ENCODE results near the gene GFRA4.

The GFRA4 gene

GRCh38 chr20:3693376-3693775, 30.2 kb upstream of the GFRA4 start:
- DNase-seq = no peak

- DNase-seq = no peak
These were observed 29.6 kb upstream of the GFRA4 start for GRCh38 chr20:3692706-3693294.

DNA sequence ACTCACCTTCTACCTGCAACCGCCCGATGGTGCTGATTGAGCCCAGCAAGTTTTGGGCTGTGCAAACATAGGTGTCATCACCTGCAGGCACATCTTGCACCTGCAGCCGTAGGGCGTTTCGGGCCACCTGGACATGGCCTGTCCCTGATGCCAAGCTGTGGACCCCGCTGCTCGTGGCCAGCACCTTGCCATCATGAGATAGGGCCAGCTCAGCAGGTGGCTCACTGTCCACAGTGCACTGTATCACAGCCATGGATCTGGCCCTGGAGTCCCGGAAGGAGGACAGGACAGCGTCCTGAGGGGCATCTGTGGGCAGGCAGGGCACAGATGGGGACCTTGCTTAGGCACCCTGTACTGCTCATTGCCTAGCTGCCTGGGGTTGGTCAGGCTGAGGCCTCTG, 28.7 kb upstream of the GFRA4 start:
- DNase-seq = no peak

DNA sequence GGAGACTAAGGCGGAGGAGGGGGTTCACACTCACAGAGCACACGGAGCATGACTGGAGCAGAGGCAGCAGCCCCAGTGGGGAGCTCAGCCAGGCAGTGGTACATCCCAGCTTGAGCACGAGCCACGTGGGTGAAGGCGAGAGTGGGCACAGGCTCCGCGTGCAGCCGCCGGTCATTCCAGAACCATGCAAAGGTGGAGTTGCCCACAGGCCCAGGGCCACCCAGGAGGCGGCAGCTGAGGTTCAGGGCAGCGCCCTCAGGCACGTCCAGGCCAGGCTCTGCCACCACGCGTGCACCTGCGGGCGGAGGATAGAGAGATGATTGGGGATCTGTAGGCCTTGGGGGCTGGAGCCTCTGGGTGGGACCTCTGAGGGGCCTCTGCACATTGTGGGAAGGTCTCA, 28.1 kb upstream of the GFRA4 start:
- DNase-seq = no peak

- DNase-seq = no peak
These were observed 27.2 kb upstream of the GFRA4 start for GRCh38 chr20:3690413-3690812.

- no peak for DNase-seq
These were observed 26.8 kb upstream of the GFRA4 start for GRCh38 chr20:3689978-3690377.

- DNase-seq = no peak
These were observed 24.5 kb upstream of the GFRA4 start for GRCh38 chr20:3687655-3688054.

- DNase-seq = no peak
These were observed 23.7 kb upstream of the GFRA4 start for GRCh38 chr20:3686867-3687321.

GRCh38 chr20:3686421-3686820, 23.2 kb upstream of the GFRA4 start:
- no peak for DNase-seq

GRCh38 chr20:3685341-3685740, 22.1 kb upstream of the GFRA4 start:
- DNase-seq = no peak

GRCh38 chr20:3681931-3682781, 19.0 kb upstream of the GFRA4 start, which contains the start of gene ADAM33:
Gene ADAM33 (minus strand): TSS chr20:3682010. CDS start chr20:3682004, 6 bp downstream.
- DNase-seq = no peak

DNA sequence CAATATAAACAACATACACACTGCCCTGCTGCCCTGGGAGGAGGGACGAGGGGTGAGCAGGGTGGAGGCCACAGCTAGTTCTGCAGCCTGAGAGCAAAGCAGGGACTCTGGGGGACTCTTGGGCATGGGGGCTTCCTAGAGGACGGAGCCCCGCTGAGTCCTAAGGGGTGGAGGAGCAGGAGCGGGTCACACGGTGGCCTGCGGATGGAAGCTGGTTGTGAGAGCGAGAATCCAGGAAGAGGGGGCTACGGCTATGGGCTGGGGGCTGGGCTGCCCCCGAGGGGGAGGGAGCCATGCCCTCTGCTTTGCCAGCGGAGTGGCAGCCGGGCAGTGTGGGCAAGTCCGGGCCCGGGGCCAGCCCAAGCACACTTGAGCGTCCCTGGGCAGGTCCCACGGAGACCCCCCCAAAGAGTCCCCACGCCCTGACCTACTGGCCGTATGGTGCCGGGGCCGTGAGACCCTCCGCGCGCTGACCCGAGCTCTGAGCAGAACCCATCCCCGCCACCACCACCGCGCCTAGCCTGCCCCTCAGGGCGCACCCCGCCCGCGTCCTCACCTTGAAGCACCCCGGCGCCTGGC, 18.2 kb upstream of the GFRA4 start:
- DNase-seq = no peak

- no peak for DNase-seq
These were observed 17.6 kb upstream of the GFRA4 start for GRCh38 chr20:3680701-3681351.

- no peak for DNase-seq
These were observed 16.8 kb upstream of the GFRA4 start for GRCh38 chr20:3679749-3680700.

DNA sequence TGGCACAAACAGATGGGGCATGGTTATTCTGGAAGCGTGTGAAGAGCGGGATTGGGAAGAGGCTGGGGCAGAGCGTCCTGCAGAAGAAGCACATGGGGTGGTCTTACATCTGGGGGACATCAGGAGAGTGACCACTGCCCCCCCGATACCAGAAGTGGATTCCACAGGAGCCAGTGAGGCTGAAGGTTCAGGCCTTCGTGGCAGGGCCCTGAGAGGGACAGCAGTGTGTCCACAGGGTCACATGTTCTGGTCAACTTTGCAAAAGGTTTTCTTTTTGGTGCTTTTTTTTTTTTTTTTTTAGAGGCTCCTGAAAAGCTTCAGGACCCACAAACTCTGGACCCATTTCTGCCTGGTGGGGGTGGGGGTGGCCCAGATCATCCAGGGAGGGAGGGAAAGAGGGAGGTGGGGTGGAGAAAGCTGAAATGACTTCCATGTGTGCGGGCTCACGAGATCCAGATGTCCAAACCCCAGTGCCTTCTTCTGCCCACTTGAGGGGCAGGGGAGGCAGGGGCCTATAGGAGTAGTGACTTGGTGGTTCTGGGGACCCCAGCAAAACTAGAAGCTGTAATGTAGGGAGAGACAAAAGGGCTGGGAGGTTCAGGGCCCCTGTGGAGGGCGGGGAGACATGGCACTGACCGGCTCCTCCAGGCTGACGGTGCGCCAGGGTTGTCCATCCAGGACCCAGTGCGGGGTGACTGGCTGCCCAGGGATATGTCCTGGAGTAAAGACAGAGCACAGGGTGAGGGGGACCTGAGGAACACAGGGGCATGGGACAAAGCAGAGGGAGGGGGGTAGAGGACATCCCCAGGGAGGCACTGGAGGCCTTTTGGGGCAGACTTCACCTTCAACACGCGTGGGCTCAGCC, 15.9 kb upstream of the GFRA4 start:
- no peak for DNase-seq

GRCh38 chr20:3678198-3678597, 15.0 kb upstream of the GFRA4 start:
- no peak for DNase-seq

GRCh38 chr20:3677733-3678132, 14.5 kb upstream of the GFRA4 start:
- DNase-seq = no peak

DNA sequence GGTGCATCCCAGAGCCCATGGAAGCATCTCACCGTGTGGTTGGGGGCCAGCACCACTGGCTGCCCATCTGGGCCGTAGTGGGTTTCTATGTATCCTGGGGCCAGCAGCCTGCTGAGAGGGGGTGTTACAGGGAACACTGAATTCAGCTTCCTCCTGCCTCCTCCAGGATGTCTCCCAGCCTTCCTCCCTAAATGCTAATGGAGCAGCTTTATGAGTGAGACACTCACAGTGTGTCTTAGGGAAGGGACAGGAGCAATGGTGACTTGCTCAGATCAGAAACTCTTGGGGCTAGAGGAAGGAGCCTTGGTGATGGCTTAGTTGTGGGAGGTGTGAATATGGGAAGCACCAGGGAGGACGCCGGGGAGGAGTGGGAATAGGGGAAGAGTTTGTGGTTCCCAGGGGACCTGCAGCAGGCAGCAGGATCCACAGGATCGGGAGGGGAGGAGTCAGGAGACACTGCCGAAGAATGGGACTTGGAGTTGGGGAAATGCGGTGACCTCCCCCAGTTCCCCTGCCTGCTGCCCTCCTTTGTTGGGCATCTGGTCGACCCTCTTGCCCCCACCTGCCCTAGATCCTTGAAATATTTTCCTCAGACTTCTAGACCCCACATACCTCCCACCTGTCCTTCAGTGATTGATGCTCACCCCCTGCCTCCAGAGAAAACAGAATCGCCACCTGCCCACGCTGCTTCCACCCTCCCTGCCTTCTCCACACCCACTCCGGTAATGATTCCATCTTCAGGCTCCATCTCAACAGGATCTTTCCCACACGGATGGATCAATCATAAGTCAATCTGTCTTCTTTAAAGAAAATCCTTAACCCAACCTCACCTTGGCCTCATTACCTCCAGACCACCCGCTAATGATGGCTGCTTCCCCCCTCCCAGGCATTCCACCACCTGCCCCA, 12.0 kb upstream of the GFRA4 start:
- no peak for DNase-seq

DNA sequence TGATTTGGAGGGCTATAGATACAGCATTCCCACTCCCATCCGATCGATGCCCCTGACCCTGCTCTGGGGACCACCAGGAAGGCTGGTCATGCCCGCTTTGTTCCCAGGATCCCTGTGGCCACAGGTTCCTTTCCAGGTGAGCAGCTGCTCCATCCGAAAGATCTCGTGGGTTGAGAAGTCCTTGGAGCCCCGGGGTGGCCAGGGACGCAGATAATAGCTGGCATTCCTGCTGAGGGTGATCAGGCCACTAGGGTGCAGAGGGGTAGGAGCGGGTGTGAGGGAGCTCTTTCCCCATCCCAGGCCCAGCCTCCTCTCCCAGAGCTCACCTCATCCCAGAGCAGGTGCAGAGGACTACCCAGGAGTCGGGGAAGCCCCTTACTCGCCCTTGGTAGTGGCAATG, 11.2 kb upstream of the GFRA4 start:
- no peak for DNase-seq

All from activated CD8-positive, alpha-beta memory T cell treated with anti-CD3 and anti-CD28 coated beads for 24 hours (primary cell).